Transverse colon (tissue), 3 donors: Measurements from ENCODE around the gene CD3E.

Experiments
- CTCF ChIP-seq, 5 experiments: fragments of 200-600 bp in 3 of 5; fragments of 450-650 bp in 2 of 5; sonication (generic) in 3 of 5; IDR thresholded peaks; 1 replicate in 2 of 5; 2 replicates in 3 of 5; pipeline ENCODE4 v1.5.1; 2016 to 2017; ENCODE audit warnings: antibody characterized with exemption in 5 of 5, inconsistent platforms in 3 of 5, mild to moderate bottlenecking in 2 of 5, moderate library complexity in 1 of 5
- EP300 ChIP-seq: sonication (generic); formaldehyde crosslinking; IDR thresholded peaks from one replicate; pipeline ENCODE4 v1.6.1; 2017; ENCODE audit warnings: antibody characterized with exemption, low read depth
- POLR2A ChIP-seq: fragments of 450-650 bp; IDR thresholded peaks from one replicate; pipeline ENCODE4 v1.6.1; 2016; ENCODE audit warnings: antibody characterized with exemption, mild to moderate bottlenecking, moderate library complexity

DNA sequence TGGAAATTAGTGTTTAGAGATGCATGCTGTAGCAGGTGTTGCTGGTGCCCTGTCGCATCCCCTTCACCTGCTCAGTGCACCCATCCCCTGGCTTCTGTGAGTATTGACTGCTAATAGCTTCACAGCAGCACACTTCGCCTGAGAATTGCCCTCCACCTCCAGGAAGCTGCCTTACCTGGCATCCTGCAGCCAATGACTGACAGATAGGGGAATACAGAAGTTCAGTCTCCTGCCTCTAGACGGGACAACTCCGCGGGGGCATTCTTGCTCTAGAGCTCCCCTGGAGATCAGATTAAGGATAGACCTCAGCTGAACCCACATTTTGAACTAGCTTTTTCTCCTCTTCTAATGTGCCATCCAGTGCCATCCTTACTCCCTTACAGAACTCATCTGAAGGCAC, 9.3 kb upstream of the CD3E start:
- TF ChIP-seq CTCF (IDR thresholded peaks at IDR 0.05) = no peak
- TF ChIP-seq POLR2A = no peak
- TF ChIP-seq EP300 = no peak
